SK-N-SH (cell line): ENCODE data around the gene UBA1. TPM values are rescaled to one million over a fixed set of nuclear protein-coding genes. Genes with fewer than 3 reads are reported as not detected.

Source experiments
- CTCF ChIA-PET: fragments of 300-600, 350-600 bp; formaldehyde crosslinking; extraction: SDS; loops from one replicate; lab custom pipeline; 2021; lab: Yijun Ruan, JAX
- POLR2A ChIA-PET: fragments of 350-600 bp; sonication (Branson Sonifier 250); formaldehyde crosslinking; extraction: SDS; loops from one replicate; lab custom pipeline; 2020; ENCODE audit warnings: antibody characterized with exemption, inconsistent platforms; lab: Yijun Ruan, JAX
- DNase-seq: peaks from one replicate; pipeline ENCODE4 v3.0.0; 2012
- H2AFZ ChIP-seq: fragments of 200-600 bp; sonication (generic); 2 replicates; pipeline ENCODE4 v1.8.1; 2016; ENCODE audit warnings: antibody characterized with exemption, mild to moderate bottlenecking, low read depth
- H3F3A ChIP-seq: fragments of 200-600 bp; sonication (generic); replicated peaks from 2 replicates; pipeline ENCODE3; 2016; ENCODE audit warnings: antibody characterized with exemption, mild to moderate bottlenecking; ENCODE audit not compliant: insufficient read depth
- H3K27ac ChIP-seq, 2 experiments: fragments of 200-500 bp in 1 of 2; fragments of 200-600 bp in 1 of 2; sonication (Bioruptor generic) in 1 of 2; sonication (generic), shearing (Covaris generic) in 1 of 2; 2 replicates each; pipeline versions ENCODE4 v1.5.1 to v1.6.1; 2014 to 2016; ENCODE audit warnings: low read depth in 2 of 2, inconsistent platforms in 1 of 2, low read length in 1 of 2, mild to moderate bottlenecking in 1 of 2, mixed read lengths in 1 of 2
- H3K27me3 ChIP-seq: fragments of 200-600 bp; sonication (generic), shearing (Covaris generic); 2 replicates; pipeline ENCODE4 v1.6.1; 2016; ENCODE audit warnings: mixed run types; ENCODE audit not compliant: insufficient read depth
- H3K36me3 ChIP-seq, 2 experiments: fragments of 200-500 bp in 1 of 2; fragments of 200-600 bp in 1 of 2; sonication (Bioruptor generic) in 1 of 2; sonication (generic) in 1 of 2; replicated peaks in 1 of 2; 2 replicates each; pipeline versions ENCODE3 to v1.5.1; 2014 to 2016; ENCODE audit warnings: low read length in 1 of 2, mild to moderate bottlenecking in 1 of 2; ENCODE audit not compliant: insufficient read depth in 2 of 2, control insufficient read depth in 1 of 2
- H3K4me1 ChIP-seq, 2 experiments: fragments of 200-500 bp in 1 of 2; fragments of 200-600 bp in 1 of 2; sonication (Bioruptor generic) in 1 of 2; sonication (generic), shearing (Covaris generic) in 1 of 2; 2 replicates each; pipeline versions ENCODE4 v1.5.1 to v1.6.1; 2014 to 2016; ENCODE audit warnings: low read depth in 1 of 2, low read length in 1 of 2, mixed run types in 1 of 2; ENCODE audit not compliant: insufficient read depth in 2 of 2, control insufficient read depth in 1 of 2
- H3K4me2 ChIP-seq: fragments of 200-600 bp; sonication (generic), shearing (Covaris generic); 2 replicates; pipeline ENCODE4 v1.6.1; 2017; ENCODE audit warnings: mixed run types
- H3K4me3 ChIP-seq, 2 experiments: fragments of 200-500 bp in 1 of 2; fragments of 200-600 bp in 1 of 2; sonication (Bioruptor generic) in 1 of 2; sonication (generic), shearing (Covaris generic) in 1 of 2; 2 replicates each; pipeline versions ENCODE4 v1.5.1 to v1.8.1; 2014 to 2016; ENCODE audit warnings: low read depth in 2 of 2, inconsistent platforms in 1 of 2, low read length in 1 of 2, mild to moderate bottlenecking in 1 of 2, mixed read lengths in 1 of 2, moderate library complexity in 1 of 2
- H3K79me2 ChIP-seq: fragments of 200-600 bp; sonication (generic); 2 replicates; pipeline ENCODE4 v1.8.1; 2017; ENCODE audit warnings: mild to moderate bottlenecking; ENCODE audit not compliant: insufficient read depth
- H3K9ac ChIP-seq: fragments of 200-600 bp; sonication (generic); 2 replicates; pipeline ENCODE4 v1.6.1; 2017; ENCODE audit warnings: mixed run types
- H3K9me2 ChIP-seq: fragments of 200-600 bp; sonication (generic); 2 replicates; pipeline ENCODE4 v1.6.1; 2017; ENCODE audit warnings: mixed run types
- H3K9me3 ChIP-seq: fragments of 200-600 bp; sonication (generic); 2 replicates; pipeline ENCODE4 v1.6.1; 2017; ENCODE audit warnings: mixed run types, mild to moderate bottlenecking, moderate library complexity
- H4K20me1 ChIP-seq: fragments of 200-600 bp; sonication (generic); 2 replicates; pipeline ENCODE4 v1.6.1; 2017; ENCODE audit warnings: mild to moderate bottlenecking, mixed run types; ENCODE audit not compliant: insufficient read depth
- CHD2 ChIP-seq: fragments of 150-350 bp; IDR thresholded peaks from 2 replicates; pipeline ENCODE4 v1.6.1; 2018; ENCODE audit warnings: low read length; ENCODE audit not compliant: partially characterized antibody
- ELF1 ChIP-seq: IDR thresholded peaks from 2 replicates; pipeline ENCODE4 v1.4.0; 2012
- FOSL2 ChIP-seq: IDR thresholded peaks from 2 replicates; pipeline ENCODE4 v1.4.0; 2012; ENCODE audit warnings: low read depth, mild to moderate bottlenecking, moderate library complexity, borderline replicate concordance
- FOXJ3 ChIP-seq: sonication (generic); formaldehyde crosslinking; IDR thresholded peaks from 2 replicates; pipeline ENCODE4 v1.5.1; 2020; ENCODE audit warnings: mild to moderate bottlenecking, missing genetic modification reagents
- FOXM1 ChIP-seq: IDR thresholded peaks from 2 replicates; pipeline ENCODE4 v1.4.0; 2012; ENCODE audit warnings: low read depth, mild to moderate bottlenecking
- NFIC ChIP-seq: IDR thresholded peaks from 2 replicates; pipeline ENCODE4 v1.4.0; 2012; ENCODE audit warnings: borderline replicate concordance
- RFX5 ChIP-seq: IDR thresholded peaks from 2 replicates; pipeline ENCODE4 v1.6.1; 2012; ENCODE audit warnings: mild to moderate bottlenecking, improper control_type of control experiment, low read length
- TAF1 ChIP-seq: IDR thresholded peaks from 2 replicates; pipeline ENCODE4 v1.6.1; 2012; ENCODE audit warnings: low read depth, mild to moderate bottlenecking, low read length, moderate library complexity, borderline replicate concordance
- WGBS: methylation state at CpG from one replicate; pipeline ENCODE4 v1.1.6; 2017; ENCODE audit warnings: low lambda C conversion rate; 5-methylcytosine and 5-hydroxymethylcytosine counted together
- polyA plus RNA-seq, 3 experiments: library from polyadenylated mRNA; depleted of rRNA; stranded (reverse); fragments of >200 nt; gene quantifications; 2 replicates each; pipeline ENCODE4 v1.2.3, GENCODE V29; 2012
- TF ChIP-seq, protein P1 (sequence below): IDR thresholded peaks from 2 replicates; pipeline ENCODE4 v1.4.0; 2012; ENCODE audit warnings: low read depth
- TF ChIP-seq, protein P2 (sequence below): IDR thresholded peaks from 2 replicates; pipeline ENCODE4 v1.6.1; 2012; ENCODE audit warnings: mild to moderate bottlenecking, low read depth, low read length, moderate library complexity
- TF ChIP-seq, protein P3 (sequence below): fragments of 150-350 bp; IDR thresholded peaks from 2 replicates; pipeline ENCODE4 v1.6.1; 2017; ENCODE audit warnings: antibody characterized with exemption, low read length, low read depth, borderline replicate concordance
- TF ChIP-seq, protein P4 (sequence below): IDR thresholded peaks from 2 replicates; pipeline ENCODE4 v1.4.0; 2012; ENCODE audit warnings: low read depth, borderline replicate concordance
- TF ChIP-seq, protein P5 (sequence below): IDR thresholded peaks from 2 replicates; pipeline ENCODE4 v1.4.0; 2012; ENCODE audit warnings: low read depth, borderline replicate concordance

The UBA1 gene
- polyA plus RNA-seq, 1 of the 3 experiments (the other 2 are of a cell fraction) = 283 TPM

DNA sequence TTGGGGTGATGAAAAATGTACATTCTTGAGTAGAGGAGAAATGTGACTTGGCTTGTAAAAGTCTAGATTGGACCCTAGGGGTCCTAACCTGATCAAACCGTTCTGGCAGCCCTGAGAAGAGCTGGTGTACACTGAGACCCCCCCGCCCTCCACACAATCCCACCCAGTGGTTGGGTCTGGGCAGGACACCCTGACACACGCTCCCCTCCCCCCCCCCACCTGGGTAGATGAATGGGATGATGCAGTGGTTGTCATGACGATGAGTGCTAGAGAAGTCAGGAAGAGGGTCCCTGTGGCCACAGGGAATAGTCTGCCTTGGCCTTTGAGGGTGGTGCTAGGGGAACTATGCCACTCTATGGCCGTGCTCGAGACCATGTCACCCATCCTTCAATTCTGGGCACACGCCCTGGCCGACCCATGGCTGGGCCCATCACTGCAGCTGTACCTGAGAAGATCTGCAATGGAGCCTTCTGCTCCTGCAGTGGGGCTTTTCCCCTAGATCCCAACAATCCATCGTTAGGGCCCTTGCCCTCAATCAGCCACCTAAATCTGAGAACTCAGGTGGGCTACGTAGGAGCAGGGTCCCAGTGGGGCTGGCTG, 29.2 kb downstream of the UBA1 start:
- H3K4me2 ChIP-seq = no peak overlapping the region
- DNase-seq = peak; percentile 59
- no peak overlapping the region for H3K27ac ChIP-seq
- WGBS = 83% methylated on average over 7 of the region's 10 CpGs
- CTCF ChIA-PET = no interaction called here
- POLR2A ChIA-PET = no interaction called here
- H3K9me3 ChIP-seq = no peaks in the 10 kb centered on the region
- H3K36me3 ChIP-seq = peaks cover 23 to 49% of the 10 kb centered on the region in 2 experiments
- peaks cover 57% of the 10 kb centered on the region for H3K79me2 ChIP-seq
- no peak overlapping the region for H2AFZ ChIP-seq
- H3F3A ChIP-seq = no peaks in the 10 kb centered on the region
- no peaks in the 10 kb centered on the region for H3K9me2 ChIP-seq
- peaks cover 49% of the 10 kb centered on the region for H4K20me1 ChIP-seq
- peaks cover 0 to 15% of the 10 kb centered on the region in 2 experiments; a peak in 2 of 4 replicates for H3K4me1 ChIP-seq
- H3K27me3 ChIP-seq = no peaks in the 10 kb centered on the region
- no peak overlapping the region for H3K9ac ChIP-seq
- TF ChIP-seq, protein P1, sequence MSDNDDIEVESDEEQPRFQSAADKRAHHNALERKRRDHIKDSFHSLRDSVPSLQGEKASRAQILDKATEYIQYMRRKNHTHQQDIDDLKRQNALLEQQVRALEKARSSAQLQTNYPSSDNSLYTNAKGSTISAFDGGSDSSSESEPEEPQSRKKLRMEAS = no peak
- TF ChIP-seq FOXJ3 (no peak), FOSL2 (no peak), RFX5 (no peak), TAF1 (no peak), ELF1 (no peak)
- TF ChIP-seq, protein P2, sequence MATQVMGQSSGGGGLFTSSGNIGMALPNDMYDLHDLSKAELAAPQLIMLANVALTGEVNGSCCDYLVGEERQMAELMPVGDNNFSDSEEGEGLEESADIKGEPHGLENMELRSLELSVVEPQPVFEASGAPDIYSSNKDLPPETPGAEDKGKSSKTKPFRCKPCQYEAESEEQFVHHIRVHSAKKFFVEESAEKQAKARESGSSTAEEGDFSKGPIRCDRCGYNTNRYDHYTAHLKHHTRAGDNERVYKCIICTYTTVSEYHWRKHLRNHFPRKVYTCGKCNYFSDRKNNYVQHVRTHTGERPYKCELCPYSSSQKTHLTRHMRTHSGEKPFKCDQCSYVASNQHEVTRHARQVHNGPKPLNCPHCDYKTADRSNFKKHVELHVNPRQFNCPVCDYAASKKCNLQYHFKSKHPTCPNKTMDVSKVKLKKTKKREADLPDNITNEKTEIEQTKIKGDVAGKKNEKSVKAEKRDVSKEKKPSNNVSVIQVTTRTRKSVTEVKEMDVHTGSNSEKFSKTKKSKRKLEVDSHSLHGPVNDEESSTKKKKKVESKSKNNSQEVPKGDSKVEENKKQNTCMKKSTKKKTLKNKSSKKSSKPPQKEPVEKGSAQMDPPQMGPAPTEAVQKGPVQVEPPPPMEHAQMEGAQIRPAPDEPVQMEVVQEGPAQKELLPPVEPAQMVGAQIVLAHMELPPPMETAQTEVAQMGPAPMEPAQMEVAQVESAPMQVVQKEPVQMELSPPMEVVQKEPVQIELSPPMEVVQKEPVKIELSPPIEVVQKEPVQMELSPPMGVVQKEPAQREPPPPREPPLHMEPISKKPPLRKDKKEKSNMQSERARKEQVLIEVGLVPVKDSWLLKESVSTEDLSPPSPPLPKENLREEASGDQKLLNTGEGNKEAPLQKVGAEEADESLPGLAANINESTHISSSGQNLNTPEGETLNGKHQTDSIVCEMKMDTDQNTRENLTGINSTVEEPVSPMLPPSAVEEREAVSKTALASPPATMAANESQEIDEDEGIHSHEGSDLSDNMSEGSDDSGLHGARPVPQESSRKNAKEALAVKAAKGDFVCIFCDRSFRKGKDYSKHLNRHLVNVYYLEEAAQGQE = no peak
- TF ChIP-seq, protein P3, sequence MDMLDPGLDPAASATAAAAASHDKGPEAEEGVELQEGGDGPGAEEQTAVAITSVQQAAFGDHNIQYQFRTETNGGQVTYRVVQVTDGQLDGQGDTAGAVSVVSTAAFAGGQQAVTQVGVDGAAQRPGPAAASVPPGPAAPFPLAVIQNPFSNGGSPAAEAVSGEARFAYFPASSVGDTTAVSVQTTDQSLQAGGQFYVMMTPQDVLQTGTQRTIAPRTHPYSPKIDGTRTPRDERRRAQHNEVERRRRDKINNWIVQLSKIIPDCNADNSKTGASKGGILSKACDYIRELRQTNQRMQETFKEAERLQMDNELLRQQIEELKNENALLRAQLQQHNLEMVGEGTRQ = no peak
- H3K4me3 ChIP-seq = no peak overlapping the region

DNA sequence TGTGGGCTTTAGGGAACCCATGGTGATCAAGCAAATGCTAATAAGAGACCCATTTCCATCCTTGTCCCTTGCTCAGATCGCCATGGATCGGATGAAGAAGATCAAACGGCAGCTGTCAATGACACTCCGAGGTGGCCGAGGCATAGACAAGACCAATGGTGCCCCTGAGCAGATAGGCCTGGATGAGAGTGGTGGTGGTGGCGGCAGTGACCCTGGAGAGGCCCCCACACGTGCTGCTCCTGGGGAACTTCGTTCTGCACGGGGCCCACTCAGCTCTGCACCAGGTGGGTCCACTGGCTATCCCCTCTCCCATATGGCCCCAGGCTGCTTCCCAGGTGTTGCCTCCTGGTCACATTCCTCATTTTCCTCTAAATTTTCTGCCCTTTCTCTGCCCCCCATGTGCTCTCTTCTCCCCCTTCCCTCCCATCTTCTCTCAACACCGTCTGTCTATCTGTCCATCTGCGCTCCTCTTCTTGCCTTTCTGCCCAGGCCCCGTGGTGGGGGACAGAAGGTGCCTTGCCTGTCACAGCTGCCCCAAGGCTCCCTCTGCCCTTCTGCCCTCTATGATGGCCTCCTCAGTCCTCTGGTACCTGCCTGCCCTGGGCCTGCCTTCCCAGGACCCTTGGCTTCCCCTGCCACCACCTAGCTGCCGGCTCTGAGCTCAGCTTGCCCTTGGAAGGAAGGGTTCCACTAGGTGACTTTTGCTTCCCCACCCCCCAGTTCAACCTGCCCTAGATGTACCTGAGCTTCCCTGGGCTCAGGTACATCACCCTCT, 30.0 kb downstream of the UBA1 start:
- Histone ChIP-seq H2AFZ (no peak overlapping the region), H3F3A (no peaks in the 10 kb centered on the region), H3K9me2 (no peaks in the 10 kb centered on the region), H3K27me3 (no peaks in the 10 kb centered on the region), H3K4me1 (peaks cover 0 to 15% of the 10 kb centered on the region in 2 experiments; a peak in 2 of 4 replicates), H3K9me3 (no peaks in the 10 kb centered on the region), H4K20me1 (peaks cover 49% of the 10 kb centered on the region), H3K4me3 (no peak overlapping the region), H3K9ac (no peak overlapping the region), H3K4me2 (no peak overlapping the region), H3K36me3 (peaks cover 27 to 57% of the 10 kb centered on the region in 2 experiments), H3K79me2 (peaks cover 53% of the 10 kb centered on the region), H3K27ac (no peak overlapping the region)
- 98% methylated on average over 9 of the region's 13 CpGs for WGBS
- ChIA-PET POLR2A (interaction anchor here (1.2 kb wide), 1 partner anchor 16 kb away, joined by 3 read pairs; no protein-coding TSS in a partner anchor), CTCF (no interaction called here)
- no peak for DNase-seq
- TF ChIP-seq FOXJ3 = no peak
- no peak for TF ChIP-seq CHD2
- TF ChIP-seq, protein P2 = no peak
- no peak for TF ChIP-seq FOXM1
- TF ChIP-seq, protein P4, sequence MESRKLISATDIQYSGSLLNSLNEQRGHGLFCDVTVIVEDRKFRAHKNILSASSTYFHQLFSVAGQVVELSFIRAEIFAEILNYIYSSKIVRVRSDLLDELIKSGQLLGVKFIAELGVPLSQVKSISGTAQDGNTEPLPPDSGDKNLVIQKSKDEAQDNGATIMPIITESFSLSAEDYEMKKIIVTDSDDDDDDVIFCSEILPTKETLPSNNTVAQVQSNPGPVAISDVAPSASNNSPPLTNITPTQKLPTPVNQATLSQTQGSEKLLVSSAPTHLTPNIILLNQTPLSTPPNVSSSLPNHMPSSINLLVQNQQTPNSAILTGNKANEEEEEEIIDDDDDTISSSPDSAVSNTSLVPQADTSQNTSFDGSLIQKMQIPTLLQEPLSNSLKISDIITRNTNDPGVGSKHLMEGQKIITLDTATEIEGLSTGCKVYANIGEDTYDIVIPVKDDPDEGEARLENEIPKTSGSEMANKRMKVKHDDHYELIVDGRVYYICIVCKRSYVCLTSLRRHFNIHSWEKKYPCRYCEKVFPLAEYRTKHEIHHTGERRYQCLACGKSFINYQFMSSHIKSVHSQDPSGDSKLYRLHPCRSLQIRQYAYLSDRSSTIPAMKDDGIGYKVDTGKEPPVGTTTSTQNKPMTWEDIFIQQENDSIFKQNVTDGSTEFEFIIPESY = no peak
- TF ChIP-seq, protein P5, sequence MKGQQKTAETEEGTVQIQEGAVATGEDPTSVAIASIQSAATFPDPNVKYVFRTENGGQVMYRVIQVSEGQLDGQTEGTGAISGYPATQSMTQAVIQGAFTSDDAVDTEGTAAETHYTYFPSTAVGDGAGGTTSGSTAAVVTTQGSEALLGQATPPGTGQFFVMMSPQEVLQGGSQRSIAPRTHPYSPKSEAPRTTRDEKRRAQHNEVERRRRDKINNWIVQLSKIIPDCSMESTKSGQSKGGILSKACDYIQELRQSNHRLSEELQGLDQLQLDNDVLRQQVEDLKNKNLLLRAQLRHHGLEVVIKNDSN = no peak
- no peak for TF ChIP-seq NFIC
